H1 (cell line): ENCODE results near the gene HDAC7. TPM values are rescaled to one million over a fixed set of nuclear protein-coding genes. Genes with fewer than 3 reads are reported as not detected.

Experiments
- CEBPB ChIP-seq: IDR thresholded peaks from 2 replicates; pipeline ENCODE4 v1.6.1; 2012; ENCODE audit warnings: low read depth, low read length
- CHD7 ChIP-seq: fragments of 300-600 bp; sonication (generic); IDR thresholded peaks from 2 replicates; pipeline ENCODE4 v1.7.1; 2012; ENCODE audit warnings: low read length, moderate library complexity, mild to moderate bottlenecking, inconsistent platforms; ENCODE audit not compliant: insufficient replicate concordance
- JUND ChIP-seq: IDR thresholded peaks from 2 replicates; pipeline ENCODE4 v1.6.1; 2011; ENCODE audit warnings: mild to moderate bottlenecking, improper control_type of control experiment, low read length
- SUZ12 ChIP-seq: fragments of 200-600 bp; sonication (generic); IDR thresholded peaks from 2 replicates; pipeline ENCODE4 v1.6.1; 2012; ENCODE audit warnings: mild to moderate bottlenecking, inconsistent platforms, low read length, moderate library complexity, mixed read lengths
- polyA plus RNA-seq, 7 experiments: library from polyadenylated mRNA; depleted of rRNA in 3 of 7; stranded (reverse) in 5 of 7; unstranded in 2 of 7; fragments of >200 nt in 5 of 7; fragments of 200-250 nt in 2 of 7; gene quantifications; 1 replicate in 5 of 7; 2 replicates in 1 of 7; 4 replicates in 1 of 7; pipeline versions ENCODE4 v1.2.1 to v1.2.3, GENCODE V29; 2011 to 2013; ENCODE audit warnings: missing spikeins in 2 of 7, mixed read lengths in 2 of 7
- total RNA-seq: library from RNA; stranded (reverse); fragmentation: NEBNext Ultra II Directional; extraction: Animal tissue kit (Norgen Biotek cat#: 25700); gene quantifications from 2 replicates; pipeline ENCODE4 v1.2.1, GENCODE V29; 2021

Gene HDAC7
- total and polyA plus RNA-seq, 2 of the 8 experiments (the other 6 are each of a cell fraction or from before 2014, with no cell fraction given), result 25.5 to 84.9 TPM

- TF ChIP-seq CHD7 (no peak), CEBPB (no peak), SUZ12 (no peak), JUND (no peak)
- TF ChIP-seq, all 59 proteins: peak for 0
Observed at GRCh38 chr12:47769234-47770085, 50.2 kb downstream of the HDAC7 start (continued).
